Muscle of arm (tissue), 12 donors: Measurements from ENCODE around the gene CBFA2T2. TPM values are rescaled to one million over a fixed set of nuclear protein-coding genes. Genes with fewer than 3 reads are reported as not detected.
"Not testable (repeated sequence)": the region's sequence is repeated elsewhere in the genome, so short reads cannot be mapped to it uniquely, and the experiment has no call there.

Experiments used
- DNase-seq: peaks from one replicate; pipeline ENCODE4 v3.0.0-alpha.2; 2013
- polyA plus RNA-seq, 12 donors: library from polyadenylated mRNA; unstranded; fragments of 120-200 nt; gene quantifications; one replicate each; pipeline ENCODE4 v1.2.1, GENCODE V29; 2013; ENCODE audit not compliant: insufficient read length in 12 of 12

CBFA2T2 gene
- polyA plus RNA-seq, 12 donors = 11.3 to 32.1 (median 14.0) TPM; not detected in 1

- DNase-seq = peak; percentile 77
Observed at GRCh38 chr20:33693741-33694638, 204.1 kb downstream of the CBFA2T2 start.

- DNase-seq = no peak
Observed at GRCh38 chr20:33694639-33695012, 204.7 kb downstream of the CBFA2T2 start.

- DNase-seq = no peak
Observed at GRCh38 chr20:33696448-33696847, 206.6 kb downstream of the CBFA2T2 start.

- DNase-seq = peak; percentile 79
Observed at GRCh38 chr20:33697129-33697528, 207.2 kb downstream of the CBFA2T2 start.

- DNase-seq = not testable (repeated sequence)
Observed at GRCh38 chr20:33698966-33699365, 209.1 kb downstream of the CBFA2T2 start.

Other genes starting within 250 kb of the CBFA2T2 start
- gene BPIFB1, start 206.9 kb upstream of the CBFA2T2 start, polyA plus RNA-seq = under 1 TPM in 2 of 12 donors, not detected in 10; 0.09 to 0.14 TPM
- 10 to 100 TPM in 11 of 12 donors, not detected in 1; 16.1 to 31.4 (median 23.8) TPM for gene CDK5RAP1, start 88.6 kb upstream of the CBFA2T2 start, polyA plus RNA-seq
- 10 to 100 TPM in 11 of 12 donors, not detected in 1; 11.2 to 41.1 (median 28.4) TPM for gene SNTA1, start 46.3 kb upstream of the CBFA2T2 start, polyA plus RNA-seq
- under 1 TPM in 9 of 12 donors, not detected in 3; 0.10 to 0.34 (median 0.18) TPM for gene C20orf144, start 172.2 kb downstream of the CBFA2T2 start, polyA plus RNA-seq
- gene ACTL10, start 176.8 kb downstream of the CBFA2T2 start, polyA plus RNA-seq = under 1 TPM in 10 of 12 donors, not detected in 2; 0.12 to 0.36 (median 0.28) TPM
- gene NECAB3, start 184.3 kb downstream of the CBFA2T2 start, polyA plus RNA-seq = 10 to 100 TPM in 11 of 12 donors, not detected in 1; 19.0 to 41.9 (median 25.0) TPM
- gene E2F1, start 196.3 kb downstream of the CBFA2T2 start, polyA plus RNA-seq = 10 to 100 TPM in 7 of 12 donors, 1 to 10 TPM in 4, not detected in 1; 7.5 to 22.4 (median 11.0) TPM
- 10 to 100 TPM in 7 of 12 donors, 1 to 10 TPM in 4, not detected in 1; 8.1 to 13.0 (median 10.4) TPM for gene PXMP4, start 230.2 kb downstream of the CBFA2T2 start, polyA plus RNA-seq
- 1 to 10 TPM in 10 of 12 donors, not detected in 2; 2.1 to 4.6 (median 2.7) TPM for gene ZNF341, start 241.9 kb downstream of the CBFA2T2 start, polyA plus RNA-seq